Colonic mucosa (tissue), 4 donors: Measurements from ENCODE around the gene ASRGL1. TPM values are rescaled to one million over a fixed set of nuclear protein-coding genes. Genes with fewer than 3 reads are reported as not detected.

Source experiments
- DNase-seq: peaks from one replicate; pipeline ENCODE4 v3.0.0-alpha.2; 2020
- H3K27ac ChIP-seq: fragments of 200-600 bp; one replicate; pipeline ENCODE4 v1.8.0; 2021
- H3K27me3 ChIP-seq: fragments of 200-600 bp; one replicate; pipeline ENCODE4 v1.8.0; 2021
- H3K36me3 ChIP-seq: fragments of 200-600 bp; one replicate; pipeline ENCODE4 v1.8.0; 2021
- H3K4me1 ChIP-seq: fragments of 200-600 bp; one replicate; pipeline ENCODE4 v1.8.0; 2021; ENCODE audit warnings: mild to moderate bottlenecking
- H3K4me3 ChIP-seq: fragments of 200-600 bp; one replicate; pipeline ENCODE4 v1.8.0; 2021
- H3K9ac ChIP-seq, 2 donors: one replicate each; pipeline ENCODE4 v1.7.0; 2013; ENCODE audit warnings: control low read depth in 2 of 2, low read depth in 2 of 2, low read length in 2 of 2
- H3K9me3 ChIP-seq: fragments of 200-600 bp; one replicate; pipeline ENCODE4 v1.8.0; 2021
- intact Hi-C: fragments of 100-400 bp; cut with DNase I; formaldehyde crosslinking; loops from one replicate; pipeline ENCODE4 v1.14.1; 2022
- total RNA-seq, 2 donors: library from RNA; stranded (reverse); fragmentation: NEBNext Ultra II Directional in 1 of 2; extraction: Animal tissue kit (Norgen Biotek cat#: 25700) in 1 of 2; gene quantifications; one replicate each; pipeline ENCODE4 v1.2.1, GENCODE V29; 2021
- TF ChIP-seq, protein P1 (sequence below): fragments of 200-600 bp; IDR thresholded peaks from one replicate; pipeline ENCODE4 v1.8.0; 2022; ENCODE audit warnings: antibody characterized with exemption, mild to moderate bottlenecking
- donor health status: healthy.
- donor health status: DM: no; HTN: no; CAD: no.
- donor health status: DM: no; HTN: no; CAD: no.

Gene ASRGL1
- total RNA-seq, 2 donors from 2014 or later = 32.5 to 71.7 TPM

DNA sequence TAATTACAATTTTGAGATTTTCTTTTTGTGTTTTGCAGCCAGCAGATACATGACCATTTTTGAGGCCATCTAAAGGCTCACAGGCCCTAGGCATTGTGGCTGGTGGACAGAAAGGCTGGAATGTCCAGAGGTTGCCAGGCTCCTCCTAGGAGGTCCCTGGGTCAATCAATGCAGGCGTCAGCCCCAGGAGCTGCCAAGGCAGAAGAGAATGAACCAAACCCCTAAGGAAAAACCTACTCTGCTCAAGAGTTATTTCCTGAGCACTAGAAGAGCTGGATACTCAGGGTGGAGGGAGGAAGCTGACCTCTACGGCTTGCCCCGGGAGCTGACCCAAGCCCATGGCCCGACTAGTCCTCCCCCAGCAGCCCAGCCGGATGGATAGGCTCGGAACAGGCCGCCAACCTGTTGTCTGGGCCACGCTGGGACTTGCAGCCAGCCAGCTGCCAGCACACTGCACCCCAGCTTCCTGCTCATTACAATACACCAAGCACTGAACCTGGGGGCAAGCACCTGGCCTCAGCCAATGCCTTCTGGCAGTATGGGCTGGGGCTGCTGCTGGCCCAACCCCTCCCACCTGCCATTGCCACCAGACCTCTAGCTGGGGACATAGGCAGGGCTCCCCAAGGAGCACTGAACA, 75.9 kb downstream of the ASRGL1 start:
- H3K4me3 ChIP-seq = no peak overlapping the region
- DNase-seq = no peak
- no peaks in the 10 kb centered on the region for H3K9me3 ChIP-seq
- H3K27ac ChIP-seq = no peak overlapping the region
- no peak overlapping the region for H3K9ac ChIP-seq
- H3K36me3 ChIP-seq = no peaks in the 10 kb centered on the region
- no peaks in the 10 kb centered on the region for H3K4me1 ChIP-seq
- intact Hi-C loops = no loop called here
- H3K27me3 ChIP-seq = no peaks in the 10 kb centered on the region
- TF ChIP-seq, protein P1, sequence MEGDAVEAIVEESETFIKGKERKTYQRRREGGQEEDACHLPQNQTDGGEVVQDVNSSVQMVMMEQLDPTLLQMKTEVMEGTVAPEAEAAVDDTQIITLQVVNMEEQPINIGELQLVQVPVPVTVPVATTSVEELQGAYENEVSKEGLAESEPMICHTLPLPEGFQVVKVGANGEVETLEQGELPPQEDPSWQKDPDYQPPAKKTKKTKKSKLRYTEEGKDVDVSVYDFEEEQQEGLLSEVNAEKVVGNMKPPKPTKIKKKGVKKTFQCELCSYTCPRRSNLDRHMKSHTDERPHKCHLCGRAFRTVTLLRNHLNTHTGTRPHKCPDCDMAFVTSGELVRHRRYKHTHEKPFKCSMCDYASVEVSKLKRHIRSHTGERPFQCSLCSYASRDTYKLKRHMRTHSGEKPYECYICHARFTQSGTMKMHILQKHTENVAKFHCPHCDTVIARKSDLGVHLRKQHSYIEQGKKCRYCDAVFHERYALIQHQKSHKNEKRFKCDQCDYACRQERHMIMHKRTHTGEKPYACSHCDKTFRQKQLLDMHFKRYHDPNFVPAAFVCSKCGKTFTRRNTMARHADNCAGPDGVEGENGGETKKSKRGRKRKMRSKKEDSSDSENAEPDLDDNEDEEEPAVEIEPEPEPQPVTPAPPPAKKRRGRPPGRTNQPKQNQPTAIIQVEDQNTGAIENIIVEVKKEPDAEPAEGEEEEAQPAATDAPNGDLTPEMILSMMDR = no peak

GRCh38 chr11:62416596-62416995, 79.3 kb downstream of the ASRGL1 start:
- DNase-seq = no peak
- no peak overlapping the region for H3K9ac ChIP-seq
- H3K4me1 ChIP-seq = no peaks in the 10 kb centered on the region
- H3K9me3 ChIP-seq = no peaks in the 10 kb centered on the region
- intact Hi-C loops = no loop called here
- no peaks in the 10 kb centered on the region for H3K36me3 ChIP-seq
- no peak overlapping the region for H3K27ac ChIP-seq
- H3K4me3 ChIP-seq = no peak overlapping the region
- TF ChIP-seq, protein P1 = no peak
- H3K27me3 ChIP-seq = no peaks in the 10 kb centered on the region

DNA sequence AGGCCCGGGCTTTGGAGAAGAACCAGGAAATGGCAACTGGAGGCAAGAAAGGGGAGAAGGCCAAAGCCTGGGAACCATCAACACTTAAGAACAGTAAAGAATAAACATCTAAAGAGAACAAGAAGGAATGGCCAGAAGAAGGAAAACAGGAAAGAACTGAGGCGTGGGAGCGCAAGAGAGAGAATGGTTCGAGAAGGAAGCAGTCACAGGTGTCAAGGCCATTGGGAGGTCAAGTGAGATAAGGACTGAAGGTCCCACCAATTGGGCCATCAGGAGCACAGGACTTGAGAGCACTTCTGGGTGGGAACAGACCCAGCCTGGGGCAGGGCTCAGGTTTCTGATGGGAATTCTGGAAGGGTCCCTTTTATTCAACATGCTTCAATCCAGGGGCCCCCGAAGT, 80.9 kb downstream of the ASRGL1 start:
- H3K27ac ChIP-seq = no peak overlapping the region
- no peak overlapping the region for H3K9ac ChIP-seq
- TF ChIP-seq, protein P1 = no peak
- no peaks in the 10 kb centered on the region for H3K9me3 ChIP-seq
- H3K4me1 ChIP-seq = no peaks in the 10 kb centered on the region
- H3K36me3 ChIP-seq = no peaks in the 10 kb centered on the region
- no peaks in the 10 kb centered on the region for H3K27me3 ChIP-seq
- no peak for DNase-seq
- no peak overlapping the region for H3K4me3 ChIP-seq
- intact Hi-C loops = no loop called here

DNA sequence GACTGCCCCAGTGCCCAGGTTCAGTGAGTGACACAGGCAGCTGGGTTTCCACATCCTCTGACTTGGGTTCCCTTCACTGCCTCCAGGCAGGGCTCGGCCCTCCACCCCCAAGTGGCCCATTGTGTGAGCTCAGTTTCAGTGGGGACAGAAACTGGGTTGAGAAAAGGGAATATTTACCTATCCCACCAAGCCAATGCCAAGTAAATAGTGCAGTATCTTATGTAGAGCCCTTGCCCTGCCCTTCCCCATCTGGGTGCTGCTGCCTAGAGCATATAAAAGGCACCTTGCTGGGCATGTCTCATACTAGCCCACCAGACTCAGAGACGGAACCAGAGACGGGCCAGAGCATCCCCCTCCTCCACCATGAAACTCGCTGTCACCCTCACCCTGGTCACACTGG, 81.5 kb downstream of the ASRGL1 start, which contains the start of gene SCGB1A1:
SCGB1A1 (plus strand) TSS at position 301 of the 400 bp plus-strand sequence; CDS start at position 364, 63 bp downstream.
- DNase-seq = no peak
- intact Hi-C loops = no loop called here

GRCh38 chr11:62419314-62419929, 82.2 kb downstream of the ASRGL1 start:
- Histone ChIP-seq H3K27me3 (no peaks in the 10 kb centered on the region), H3K9me3 (no peaks in the 10 kb centered on the region), H3K4me3 (no peak overlapping the region), H3K4me1 (no peaks in the 10 kb centered on the region), H3K36me3 (no peaks in the 10 kb centered on the region), H3K9ac (no peak overlapping the region), H3K27ac (peak overlapping the region; percentile 5)
- intact Hi-C loops = no loop called here
- TF ChIP-seq, protein P1 = no peak
- DNase-seq = no peak

More for the DNA sequence above, 81.5 kb downstream of the ASRGL1 start, which contains the start of gene SCGB1A1:
- Histone ChIP-seq H3K4me3 (no peak within 1 kb of the TSS), H3K9me3 (no peaks in the 10 kb centered on the region), H3K9ac (no peak within 1 kb of the TSS), H3K4me1 (no peaks in the 10 kb centered on the region), H3K27ac (peak within 1 kb of the TSS; percentile 5), H3K27me3 (no peaks in the 10 kb centered on the region), H3K36me3 (no peaks in the 10 kb centered on the region)
- TF ChIP-seq, protein P1 = no peak
